ENCODE results near the gene NCKIPSD. TPM values are rescaled to one million over a fixed set of nuclear protein-coding genes. Genes with fewer than 3 reads are reported as not detected.

Gene NCKIPSD
- total and polyA plus RNA-seq, 2 donors (not counting 3 experiments of a cell fraction or from before 2014, with no cell fraction given): 12.8 to 19.1 TPM

DNA sequence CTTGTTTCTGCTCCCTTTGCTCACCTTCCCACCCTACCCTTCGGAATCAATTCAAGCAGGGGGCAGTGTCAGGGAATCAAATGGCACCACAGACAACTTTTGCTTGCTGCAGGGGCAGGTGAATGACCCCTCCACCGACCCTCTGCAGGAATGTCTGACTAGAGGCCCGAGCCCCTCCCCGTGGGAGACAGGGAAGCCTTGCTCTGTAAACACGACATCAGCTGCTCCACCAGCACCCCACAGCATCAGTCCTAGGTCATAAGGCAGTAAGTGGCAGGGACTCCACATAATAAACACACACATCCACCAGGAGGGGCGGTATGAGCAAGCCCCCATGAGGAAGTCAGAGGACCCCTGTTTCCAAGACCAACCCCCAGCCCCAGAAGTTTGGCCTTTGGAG, 48.4 kb downstream of the NCKIPSD start:
- H3K79me2 ChIP-seq (ENCODE audit: control insufficient read depth, insufficient read depth, low read length): no peaks in the 10 kb centered on the region
- no TSS peak for BruUV-seq (replicated peaks)
- H3K27me3 ChIP-seq (ENCODE audit: control insufficient read depth in 2 of 2, insufficient read depth in 2 of 2, low read length in 2 of 2): no peaks in the 10 kb centered on the region
- H2AFZ ChIP-seq (ENCODE audit: low read depth, low read length): no peak overlapping the region
- peaks cover 0 to 7% of the 10 kb centered on the region in 2 experiments for H3K36me3 ChIP-seq (ENCODE audit: control insufficient read depth in 2 of 2, extremely low read depth in 1 of 2, insufficient read depth in 2 of 2, low read length in 2 of 2)
- no peak overlapping the region for H3K9ac ChIP-seq (replicated peaks; ENCODE audit: extremely low read depth, insufficient read depth, low read length)
- CTCF ChIA-PET: interaction anchor here (0.8 to 4.5 kb wide), 2 partner anchors 18 to 443 kb away, joined by 3 to 32 read pairs; no protein-coding TSS in a partner anchor
- no peak overlapping the region for H3K27ac ChIP-seq (ENCODE audit: insufficient read depth, low read depth, low read length)
- no peaks in the 10 kb centered on the region for H4K20me1 ChIP-seq (replicated peaks; ENCODE audit: control insufficient read depth, extremely low read depth, insufficient read depth, low read length)
- dilution Hi-C loops (cut with MboI; ENCODE audit: extremely low pct_ligation_motif_present, low sequenced_read_pairs): no loop called here
- H3K4me3 ChIP-seq (replicated peaks in 1 of 3; ENCODE audit: insufficient read depth in 1 of 3, low read depth in 1 of 3, low read length in 3 of 3): no peak overlapping the region
- POLR2A ChIA-PET: no interaction called here
- no peak for TF ChIP-seq EZH2 (IDR thresholded peaks at IDR 0.05; ENCODE audit: borderline replicate concordance, low read depth, low read length, severe bottlenecking)
- no peak for TF ChIP-seq POLR2A (IDR thresholded peaks at IDR 0.05; ENCODE audit: low read depth, low read length)
- TF ChIP-seq, protein P1, sequence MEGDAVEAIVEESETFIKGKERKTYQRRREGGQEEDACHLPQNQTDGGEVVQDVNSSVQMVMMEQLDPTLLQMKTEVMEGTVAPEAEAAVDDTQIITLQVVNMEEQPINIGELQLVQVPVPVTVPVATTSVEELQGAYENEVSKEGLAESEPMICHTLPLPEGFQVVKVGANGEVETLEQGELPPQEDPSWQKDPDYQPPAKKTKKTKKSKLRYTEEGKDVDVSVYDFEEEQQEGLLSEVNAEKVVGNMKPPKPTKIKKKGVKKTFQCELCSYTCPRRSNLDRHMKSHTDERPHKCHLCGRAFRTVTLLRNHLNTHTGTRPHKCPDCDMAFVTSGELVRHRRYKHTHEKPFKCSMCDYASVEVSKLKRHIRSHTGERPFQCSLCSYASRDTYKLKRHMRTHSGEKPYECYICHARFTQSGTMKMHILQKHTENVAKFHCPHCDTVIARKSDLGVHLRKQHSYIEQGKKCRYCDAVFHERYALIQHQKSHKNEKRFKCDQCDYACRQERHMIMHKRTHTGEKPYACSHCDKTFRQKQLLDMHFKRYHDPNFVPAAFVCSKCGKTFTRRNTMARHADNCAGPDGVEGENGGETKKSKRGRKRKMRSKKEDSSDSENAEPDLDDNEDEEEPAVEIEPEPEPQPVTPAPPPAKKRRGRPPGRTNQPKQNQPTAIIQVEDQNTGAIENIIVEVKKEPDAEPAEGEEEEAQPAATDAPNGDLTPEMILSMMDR (IDR thresholded peaks at IDR 0.05; ENCODE audit: extremely low read depth in 1 of 2, insufficient read depth in 1 of 2, low read depth in 1 of 2, low read length in 2 of 2): no peak
- TF ChIP-seq MYC (IDR thresholded peaks at IDR 0.05; ENCODE audit: low read depth, low read length): no peak
- TF ChIP-seq POLR2AphosphoS5 (IDR thresholded peaks at IDR 0.05; ENCODE audit: insufficient read depth, low read depth, low read length): no peak
- TF ChIP-seq, protein P2, sequence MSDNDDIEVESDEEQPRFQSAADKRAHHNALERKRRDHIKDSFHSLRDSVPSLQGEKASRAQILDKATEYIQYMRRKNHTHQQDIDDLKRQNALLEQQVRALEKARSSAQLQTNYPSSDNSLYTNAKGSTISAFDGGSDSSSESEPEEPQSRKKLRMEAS (IDR thresholded peaks at IDR 0.05; ENCODE audit: insufficient read depth, insufficient read length): no peak
- TF ChIP-seq FOS (IDR thresholded peaks at IDR 0.05; ENCODE audit: borderline replicate concordance, insufficient read depth, low read length): no peak
- TF ChIP-seq JUN (IDR thresholded peaks at IDR 0.05; ENCODE audit: borderline replicate concordance, insufficient read depth, insufficient read length, low read depth): no peak
- no peak for TF ChIP-seq GATA2 (IDR thresholded peaks at IDR 0.05; ENCODE audit: insufficient read depth, insufficient read length, low read depth, low read length)
- DNase-seq (ENCODE audit: low read depth, low spot score) (no peak), FAIRE-seq (no peak)
- H3K9me3 ChIP-seq (replicated peaks; ENCODE audit: control insufficient read depth, insufficient read depth, low read length): no peaks in the 10 kb centered on the region
- no peaks in the 10 kb centered on the region for H3K9me1 ChIP-seq (replicated peaks; ENCODE audit: control insufficient read depth, extremely low read depth, insufficient read depth, low read length)
- peaks cover 17% of the 10 kb centered on the region for H3K4me1 ChIP-seq (ENCODE audit: control insufficient read depth, extremely low read depth, insufficient read depth, low read length)
- no peak overlapping the region for H3K4me2 ChIP-seq (ENCODE audit: insufficient read depth, low read length)
- intact Hi-C loops (cut with micrococcal nuclease): no loop called here

Data from endothelial cell of umbilical vein (primary cell).